K562 (cell line): ENCODE data around the gene DIP2A. TPM values are rescaled to one million over a fixed set of nuclear protein-coding genes. Genes with fewer than 3 reads are reported as not detected.
"Not testable (repeated sequence)": the region's sequence is repeated elsewhere in the genome, so short reads cannot be mapped to it uniquely, and the experiment has no call there.

ENCODE experiments used
- ATAC-seq: fragments of 200-7000 bp; cut with Tn5 transposase; 3 replicates; pipeline ENCODE4 v1.9.1; 2020; ENCODE audit warnings: moderate library complexity
- BruUV-seq: library from RNA; stranded (reverse); fragments of 400-500 nt; replicated peaks from 2 replicates; lab custom pipeline; 2021; lab: Mats Ljungman, UMichigan
- CTCF ChIA-PET: fragments of 300-600 bp; formaldehyde crosslinking; extraction: SDS; loops from one replicate; lab custom pipeline; 2021; ENCODE audit warnings: low intra/inter-chr PET ratio; lab: Yijun Ruan, JAX
- POLR2A ChIA-PET: fragments of 300-600, 350-650 bp; sonication (Branson Sonifier 250); formaldehyde crosslinking; extraction: SDS; loops from one replicate; lab custom pipeline; 2021; ENCODE audit warnings: antibody characterized with exemption, inconsistent platforms; lab: Yijun Ruan, JAX
- DNase-seq, 4 experiments: peaks; one replicate each; pipeline versions ENCODE4 v3.0.0 to v3.0.0-alpha.2; 2011 to 2018; ENCODE audit warnings: low spot score in 3 of 4, mixed read lengths in 3 of 4; ENCODE audit errors: extremely low read depth in 1 of 4
- FAIRE-seq: peaks from 2 replicates; lab custom pipeline; 2011; peaks lifted over from hg19 to GRCh38; lab: Jason Lieb, UNC
- H2AFZ ChIP-seq: 2 replicates; pipeline ENCODE4 v1.6.0; 2011; ENCODE audit warnings: low read depth, low read length, control low read depth, inconsistent platforms
- H3K27ac ChIP-seq: fragments of 200-600 bp; 3 replicates; pipeline ENCODE4 v1.8.0; 2011; ENCODE audit warnings: low read depth, mild to moderate bottlenecking, control low read depth, inconsistent platforms, low read length, moderate library complexity, mixed read lengths; ENCODE audit errors: extremely low read depth
- H3K27me3 ChIP-seq, 2 experiments: fragments of 300-600 bp in 1 of 2; 2 replicates in 1 of 2; 3 replicates in 1 of 2; pipeline versions ENCODE4 v1.6.0 to v1.8.0; 2011; ENCODE audit warnings: inconsistent platforms in 2 of 2, low read length in 2 of 2, mild to moderate bottlenecking in 1 of 2, mixed read lengths in 1 of 2, moderate library complexity in 1 of 2; ENCODE audit not compliant: control insufficient read depth in 2 of 2, insufficient read depth in 2 of 2
- H3K36me3 ChIP-seq: fragments of 300-600 bp; 3 replicates; pipeline ENCODE4 v1.8.0; 2011; ENCODE audit warnings: mild to moderate bottlenecking, low read length, inconsistent platforms; ENCODE audit not compliant: control insufficient read depth, insufficient read depth
- H3K4me1 ChIP-seq, 2 experiments: fragments of 200-600 bp in 1 of 2; replicated peaks in 1 of 2; 2 replicates in 1 of 2; 3 replicates in 1 of 2; pipeline versions ENCODE4 v1.5.1 to v1.8.0; 2011; ENCODE audit warnings: inconsistent platforms in 2 of 2, low read length in 2 of 2, mild to moderate bottlenecking in 1 of 2, mixed read lengths in 1 of 2, moderate library complexity in 1 of 2; ENCODE audit not compliant: control insufficient read depth in 2 of 2, insufficient read depth in 2 of 2
- H3K4me2 ChIP-seq: 2 replicates; pipeline ENCODE4 v1.6.1; 2011; ENCODE audit warnings: low read length, control low read depth, inconsistent platforms, mixed read lengths; ENCODE audit not compliant: insufficient read depth
- H3K4me3 ChIP-seq: fragments of 200-600 bp; sonication (generic), shearing (Covaris generic); 2 replicates; pipeline ENCODE4 v1.5.1; 2016; ENCODE audit warnings: control low read depth, inconsistent platforms
- H3K79me2 ChIP-seq: fragments of 200-600 bp; 3 replicates; pipeline ENCODE4 v1.8.0; 2011; ENCODE audit warnings: low read length, inconsistent platforms; ENCODE audit not compliant: control insufficient read depth, insufficient read depth
- H3K9ac ChIP-seq, 2 experiments: 2 replicates each; pipeline versions ENCODE4 v1.6.0 to v1.6.1; 2011; ENCODE audit warnings: low read depth in 2 of 2, low read length in 2 of 2, control low read depth in 1 of 2, inconsistent platforms in 1 of 2, mild to moderate bottlenecking in 1 of 2, mixed read lengths in 1 of 2; ENCODE audit not compliant: insufficient read depth in 1 of 2
- H3K9me1 ChIP-seq: one replicate; pipeline ENCODE4 v1.6.0; 2011; ENCODE audit warnings: inconsistent platforms, mild to moderate bottlenecking, low read length, moderate library complexity; ENCODE audit not compliant: control insufficient read depth, insufficient read depth
- H3K9me3 ChIP-seq: replicated peaks from 2 replicates; pipeline ENCODE4 v1.5.1; 2011; ENCODE audit warnings: low read depth, low read length, inconsistent platforms; ENCODE audit not compliant: control insufficient read depth, insufficient read depth
- H4K20me1 ChIP-seq: replicated peaks from 2 replicates; pipeline ENCODE4 v1.6.1; 2011; ENCODE audit warnings: low read length, inconsistent platforms, mixed read lengths; ENCODE audit not compliant: control insufficient read depth, insufficient read depth
- CEBPB ChIP-seq: fragments of 450-650 bp; IDR thresholded peaks from 2 replicates; pipeline ENCODE4 v1.6.1; 2016; ENCODE audit warnings: missing genetic modification characterization, missing compliant biosample characterization
- DMBX1 ChIP-seq: fragments of 250-450 bp; sonication (Bioruptor Pico); IDR thresholded peaks from 2 replicates; pipeline ENCODE4 v1.8.0; 2022; ENCODE audit warnings: inconsistent platforms, mild to moderate bottlenecking, moderate library complexity, borderline replicate concordance
- FOXK2 ChIP-seq, 2 experiments: fragments of 450-650 bp; IDR thresholded peaks in 1 of 2; conservative IDR thresholded peaks in 1 of 2; 2 replicates each; pipeline ENCODE4 v1.6.1; 2016; ENCODE audit warnings: low read depth in 2 of 2, mild to moderate bottlenecking in 1 of 2
- GTF2E2 ChIP-seq: fragments of 200-800 bp; sonication (Bioruptor generic); IDR thresholded peaks from 2 replicates; pipeline ENCODE4 v1.6.1; 2016; ENCODE audit warnings: missing genetic modification characterization, missing compliant biosample characterization
- NFXL1 ChIP-seq: fragments of 450-650 bp; formaldehyde crosslinking; IDR thresholded peaks from 2 replicates; pipeline ENCODE4 v1.4.0; 2021; ENCODE audit warnings: mild to moderate bottlenecking
- POLR3A ChIP-seq: IDR thresholded peaks from 2 replicates; pipeline ENCODE4 v1.6.1; 2011; ENCODE audit warnings: borderline replicate concordance, mild to moderate bottlenecking, moderate library complexity; ENCODE audit not compliant: insufficient read length, insufficient read depth; ENCODE audit errors: extremely low read depth
- RHOXF2B ChIP-seq: fragments of 250-450 bp; sonication (Bioruptor Pico); conservative IDR thresholded peaks from 2 replicates; pipeline ENCODE4 v1.5.1; 2021
- SMARCA5 ChIP-seq: fragments of 450-650 bp; IDR thresholded peaks from 2 replicates; pipeline ENCODE4 v1.6.1; 2016
- SRSF1 ChIP-seq: fragments of 200-400 bp; formaldehyde crosslinking; IDR thresholded peaks from 2 replicates; pipeline ENCODE4 v1.6.1; 2017; ENCODE audit warnings: mild to moderate bottlenecking, low read depth, low read length, moderate library complexity
- XRCC4 ChIP-seq: IDR thresholded peaks from one replicate; pipeline ENCODE4 v1.6.1; 2011; ENCODE audit not compliant: insufficient read depth, insufficient read length; ENCODE audit errors: extremely low read depth
- XRCC5 ChIP-seq: fragments of 200-400 bp; formaldehyde crosslinking; IDR thresholded peaks from 2 replicates; pipeline ENCODE4 v1.6.1; 2017; ENCODE audit warnings: low read depth, mild to moderate bottlenecking, low read length
- ZNF133 ChIP-seq: fragments of 250-450 bp; sonication (Bioruptor Pico); IDR thresholded peaks from 2 replicates; pipeline ENCODE4 v1.4.0; 2020; ENCODE audit warnings: mild to moderate bottlenecking
- ZNF263 ChIP-seq: sonication (generic); formaldehyde crosslinking; IDR thresholded peaks from 2 replicates; pipeline ENCODE4 v1.8.0; 2022; ENCODE audit warnings: mild to moderate bottlenecking, missing genetic modification reagents, borderline replicate concordance
- ZNF586 ChIP-seq: fragments of 450-650 bp; formaldehyde crosslinking; conservative IDR thresholded peaks from 2 replicates; pipeline ENCODE4 v1.4.0; 2020; ENCODE audit warnings: mild to moderate bottlenecking, moderate library complexity
- ZNF707 ChIP-seq: fragments of 250-450 bp; sonication (Bioruptor Pico); conservative IDR thresholded peaks from 2 replicates; pipeline ENCODE4 v1.8.0; 2022; ENCODE audit warnings: inconsistent platforms, mild to moderate bottlenecking, moderate library complexity
- ZSCAN29 ChIP-seq: fragments of 450-650 bp; IDR thresholded peaks from 2 replicates; pipeline ENCODE4 v1.6.1; 2017
- WGBS: fragments of 100-300 bp; shearing (Covaris generic); methylation state at CpG from one replicate; pipeline ENCODE4 v1.1.6; 2016; ENCODE audit warnings: low coverage, mixed read lengths; ENCODE audit not compliant: insufficient coverage; ENCODE audit errors: missing lambda C conversion rate; 5-methylcytosine and 5-hydroxymethylcytosine counted together
- in situ Hi-C: fragments of 300-500 bp; cut with MboI; formaldehyde crosslinking; loops from 4 replicates; pipeline ENCODE4 v1.15.0; 2018; ENCODE audit warnings: inconsistent platforms, mixed read lengths
- intact Hi-C: fragments of 100-400 bp; cut with micrococcal nuclease; formaldehyde crosslinking; loops from 2 replicates; pipeline ENCODE4 v1.14.2; 2022
- polyA plus RNA-seq, 8 experiments: library from polyadenylated mRNA; depleted of rRNA in 4 of 8; stranded (reverse) in 5 of 8; unstranded in 3 of 8; fragments of >200 nt; fragmentation: Nextera tagmentation in 2 of 8; fragmentation: Illumina TruSeq in 1 of 8; extraction: Ambion mirVana in 2 of 8; extraction: Trizol in 1 of 8; gene quantifications; 2 replicates each; pipeline versions ENCODE4 v1.2.1 to v1.2.3, GENCODE V29; 2011 to 2014; ENCODE audit warnings: inconsistent platforms in 1 of 8, missing spikeins in 1 of 8
- total RNA-seq, 7 experiments: library from RNA; depleted of rRNA in 6 of 7; stranded (reverse); fragments of >200 nt in 6 of 7; fragmentation: Illumina TruSeq in 2 of 7; extraction: Trizol in 2 of 7; gene quantifications; 2 replicates each; pipeline versions ENCODE4 v1.2.1 to v1.2.3, GENCODE V29; 2011 to 2021; ENCODE audit warnings: low replicate concordance in 1 of 7

DIP2A gene
- total and polyA plus RNA-seq, 9 of the 15 experiments (the other 6 are each of a cell fraction or from before 2014, with no cell fraction given), result 4.3 to 34.5 (median 20.3) TPM

- Histone ChIP-seq H3K9me1 (no peaks in the 10 kb centered on the region), H3K27me3 (no peaks in the 10 kb centered on the region), H3K4me3 (no peak overlapping the region), H3K9me3 (no peaks in the 10 kb centered on the region), H3K79me2 (no peaks in the 10 kb centered on the region), H3K36me3 (peaks cover 78% of the 10 kb centered on the region), H3K9ac (peak overlapping the region in 1 of 2 experiments; percentile 7; a peak in 1 of 4 replicates), H3K4me1 (peaks cover 0 to 4% of the 10 kb centered on the region in 2 experiments; a peak in 1 of 5 replicates), H4K20me1 (no peaks in the 10 kb centered on the region), H3K4me2 (no peak overlapping the region), H3K27ac (no peak overlapping the region), H2AFZ (no peak overlapping the region)
- POLR2A ChIA-PET, result interaction anchor here (0.6 to 0.8 kb wide), 4 partner anchors 10 to 322 kb away, joined by 3 read pairs; no protein-coding TSS in a partner anchor
- FAIRE-seq (no peak), DNase-seq (no peak), ATAC-seq (no peak)
- in situ Hi-C loops (no loop called here), intact Hi-C loops (no loop called here)
- CTCF ChIA-PET, result no interaction called here
- TSS peak; percentile 39 for BruUV-seq
- TF ChIP-seq ZNF586 (CRISPR knock-in tag) (no peak), ZNF707 (CRISPR knock-in tag) (no peak), XRCC5 (no peak), RHOXF2B (CRISPR knock-in tag) (no peak), ZNF133 (CRISPR knock-in tag) (no peak), ZNF263 (CRISPR knock-in tag) (no peak), POLR3A (no peak), SMARCA5 (no peak), XRCC4 (no peak), SRSF1 (no peak), ZSCAN29 (no peak), NFXL1 (CRISPR knock-in tag) (no peak), DMBX1 (CRISPR knock-in tag) (no peak), FOXK2 (conservative IDR thresholded peaks at IDR 0.05 in 1 of 2, IDR thresholded peaks at IDR 0.05 in 1 of 2; ENCODE audit: low read depth in 2 of 2) (no peak), GTF2E2 (tag) (no peak), CEBPB (no peak)
- 90% methylated on average over 21 of the region's 22 CpGs for WGBS
Observed at GRCh38 chr21:46431884-46432488, 26.7 kb upstream of the DIP2A start.

GRCh38 chr21:46433116-46433515 lies 25.6 kb upstream of the DIP2A start:
- FAIRE-seq, in situ Hi-C loops, H3K27ac ChIP-seq, BruUV-seq, H3K4me3 ChIP-seq, H3K4me1 ChIP-seq, H2AFZ ChIP-seq, H3K9me3 ChIP-seq, CTCF ChIA-PET, H4K20me1 ChIP-seq, H3K79me2 ChIP-seq, H3K9me1 ChIP-seq, DNase-seq, H3K9ac ChIP-seq, ATAC-seq, H3K27me3 ChIP-seq, H3K4me2 ChIP-seq, intact Hi-C loops: not testable (repeated sequence)
- POLR2A ChIA-PET, result interaction anchor here (1.5 kb wide), 1 partner anchor 8 kb away, joined by 3 read pairs; no protein-coding TSS in a partner anchor
- peaks cover 82% of the 10 kb centered on the region for H3K36me3 ChIP-seq
- 86% methylated on average over 11 of the region's 11 CpGs for whole genome bisulfite sequencing
